Caki2 (cell line): ENCODE results near the gene PWP1. TPM values are rescaled to one million over a fixed set of nuclear protein-coding genes. Genes with fewer than 3 reads are reported as not detected.

Source experiments
- DNase-seq: peaks from one replicate; pipeline ENCODE4 v3.0.0-alpha.2; 2015; ENCODE audit warnings: low read depth
- in situ Hi-C: cut with HindIII; loops from 2 replicates; pipeline ENCODE4 v1.10.0; 2016; ENCODE audit warnings: low sequenced_read_pairs, low pct_unique_long_range_greater_than_20kb, mixed read lengths
- total RNA-seq: library from RNA; depleted of rRNA; stranded (reverse); fragments of >200 nt; shearing (Covaris generic); gene quantifications from 2 replicates; pipeline ENCODE4 v1.2.3, GENCODE V29; 2014; ENCODE audit warnings: low replicate concordance; rRNA removed

The PWP1 gene
- total RNA-seq = 10.4 and 41.4 TPM in 2 replicates

DNA sequence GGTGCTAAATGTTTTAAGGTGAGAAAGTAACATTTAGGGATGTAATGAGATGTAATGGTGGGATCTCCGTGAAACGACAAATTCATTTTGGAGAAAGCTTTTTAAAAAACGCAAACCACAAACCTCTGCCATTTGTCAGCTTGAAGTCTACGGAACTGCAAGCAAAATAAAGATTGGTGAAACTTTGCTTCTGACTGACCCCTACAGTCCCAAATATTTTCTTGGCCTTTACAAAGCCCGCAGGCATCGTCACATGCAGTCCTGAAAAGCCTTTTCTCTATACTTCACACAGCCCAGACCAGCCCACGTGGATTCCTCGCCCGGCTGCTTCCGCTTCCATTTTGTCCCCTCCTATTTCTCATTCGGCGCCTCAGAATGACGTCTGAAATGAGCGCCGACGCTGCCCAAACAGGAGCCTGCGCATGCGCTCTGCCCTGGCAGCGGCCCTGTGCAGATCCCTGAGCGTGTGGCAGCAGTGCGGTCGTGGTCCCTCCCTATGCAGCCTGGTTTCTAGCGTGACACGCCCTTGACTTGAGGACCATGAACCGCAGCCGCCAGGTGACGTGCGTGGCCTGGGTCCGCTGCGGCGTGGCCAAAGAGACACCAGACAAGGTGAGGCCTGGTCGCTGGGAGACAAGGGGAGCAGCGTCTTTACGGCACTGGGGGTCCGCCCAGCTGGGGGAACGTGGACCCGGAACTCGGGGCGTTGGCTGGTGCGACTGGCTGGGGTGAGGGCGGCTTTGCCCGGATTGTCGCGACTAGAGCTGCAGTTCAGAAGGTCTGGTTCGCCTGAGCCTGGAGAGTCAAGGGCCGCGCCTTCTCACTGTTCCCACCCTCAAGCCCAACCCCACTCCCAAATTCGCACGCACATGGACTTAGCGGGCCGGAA, at the start of gene PWP1:
Gene PWP1, plus strand, starts transcription at position 440 of the 889 bp plus-strand sequence. Its CDS starts 101 bp downstream, at position 541.
- in situ Hi-C loops = no loop called here
- DNase-seq = peak; percentile 90

DNA sequence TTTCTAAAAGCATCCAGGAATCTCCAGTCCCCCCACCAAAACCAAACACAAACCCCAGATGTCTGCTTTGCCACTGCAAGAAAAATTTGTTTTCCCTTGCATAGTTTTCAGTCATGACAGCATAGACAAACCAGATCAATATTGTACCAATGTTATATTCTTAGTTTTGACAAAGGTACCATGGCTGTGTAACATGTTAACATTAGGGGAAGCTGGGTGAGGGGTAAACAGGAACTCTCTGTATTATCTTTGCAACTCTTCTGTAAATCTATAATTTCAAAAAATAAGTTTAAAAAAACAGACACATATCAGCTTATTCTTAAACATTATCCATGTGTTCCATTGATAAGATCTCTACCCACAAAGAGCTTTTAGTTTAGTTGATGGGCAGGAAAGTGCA, 44.4 kb upstream of the PWP1 start:
- no peak for DNase-seq
- in situ Hi-C loops = no loop called here

DNA sequence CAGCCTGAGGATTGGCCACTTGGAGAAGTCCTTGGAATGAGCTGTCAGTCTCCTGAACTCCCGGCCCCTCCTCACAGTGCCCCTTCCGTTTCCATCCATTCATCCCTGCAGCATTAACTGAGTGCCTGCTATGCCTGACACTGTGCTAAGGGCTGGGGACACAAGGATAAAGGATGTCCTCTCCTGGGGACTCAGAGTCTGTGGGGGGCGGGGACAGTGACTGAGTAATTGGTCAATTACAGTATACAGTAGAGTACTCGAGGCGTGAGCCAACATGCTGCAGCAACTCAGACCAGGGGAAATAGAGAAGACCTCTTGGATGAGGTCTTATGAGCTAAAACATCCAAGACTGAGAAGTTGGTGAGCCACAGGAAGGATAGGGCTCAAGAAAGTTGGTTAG, 43.4 kb upstream of the PWP1 start:
- no peak for DNase-seq
- in situ Hi-C loops = no loop called here

DNA sequence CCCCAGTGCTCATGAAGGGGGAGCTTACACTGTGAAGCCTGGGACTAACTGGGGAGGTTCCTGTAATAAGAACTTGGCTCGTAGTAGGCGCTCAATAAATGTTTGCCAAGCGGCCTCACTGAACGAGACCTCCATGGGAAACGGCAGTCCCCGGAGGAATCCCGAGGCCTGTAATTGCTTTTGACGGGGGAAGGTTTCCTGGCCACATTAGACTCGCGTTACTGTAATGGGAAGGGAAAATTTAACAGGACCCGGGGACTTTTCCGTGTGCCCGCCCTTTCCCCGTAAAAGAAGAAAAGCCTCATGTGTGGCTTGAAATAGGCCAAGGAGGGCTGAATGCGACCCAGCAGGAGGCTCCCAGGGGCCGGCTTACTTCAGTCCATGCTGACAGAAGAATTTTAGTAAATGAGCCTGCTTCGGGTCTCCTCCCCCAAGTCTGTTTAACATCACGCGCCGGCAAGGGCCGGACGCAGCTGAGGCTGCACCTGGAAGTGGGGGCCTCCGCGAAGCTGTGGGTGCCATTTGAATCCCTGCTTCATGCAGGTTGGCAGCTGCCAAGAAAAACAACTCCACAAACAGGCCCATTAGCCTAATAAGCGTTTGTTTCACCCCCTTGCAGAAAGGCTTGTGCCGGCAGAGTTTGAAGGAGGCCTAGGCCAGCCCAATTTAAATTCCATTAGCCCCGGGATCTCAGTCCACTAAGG, 39.8 kb upstream of the PWP1 start:
- DNase-seq = no peak
- in situ Hi-C loops = no loop called here

DNA sequence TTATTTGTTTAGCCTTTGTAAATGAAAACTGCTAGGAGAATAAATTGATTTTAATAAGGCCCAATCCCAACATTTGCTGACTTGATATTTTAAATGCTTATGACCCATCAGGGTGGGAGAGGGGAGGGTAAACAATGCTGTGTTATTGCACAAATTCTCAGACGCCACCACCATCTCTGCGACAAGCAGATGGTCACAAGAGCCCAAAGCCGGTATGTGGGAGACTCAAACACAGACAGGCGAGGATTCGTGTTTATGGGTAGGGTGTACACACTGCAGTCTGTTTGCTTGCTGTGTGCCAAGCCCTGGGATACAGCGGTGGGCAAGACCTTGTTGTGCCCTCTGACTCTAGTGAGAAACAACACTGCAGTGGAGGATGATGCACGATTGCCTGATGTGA, 39.2 kb upstream of the PWP1 start:
- in situ Hi-C loops = no loop called here
- DNase-seq = no peak

DNA sequence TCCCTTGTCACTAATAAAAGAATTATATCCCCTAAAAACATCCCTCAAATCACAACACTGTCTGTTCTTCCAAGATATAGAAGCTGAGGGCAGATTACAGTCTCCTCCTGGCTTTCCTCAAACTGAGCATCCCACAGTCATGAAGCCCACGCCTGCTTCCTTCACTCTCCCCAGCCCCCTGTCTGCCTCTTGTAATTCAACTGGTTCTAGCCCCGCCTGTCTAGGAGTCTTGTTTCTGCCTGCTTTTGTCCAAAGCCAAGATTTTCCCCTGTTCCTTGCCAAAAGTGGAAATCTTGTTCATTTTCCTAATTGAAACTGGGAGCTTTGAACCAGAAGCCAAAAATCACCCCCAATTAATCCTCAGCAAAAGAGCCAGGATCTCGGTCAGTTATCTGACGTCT, 35.9 kb upstream of the PWP1 start:
- in situ Hi-C loops = no loop called here
- no peak for DNase-seq

DNA sequence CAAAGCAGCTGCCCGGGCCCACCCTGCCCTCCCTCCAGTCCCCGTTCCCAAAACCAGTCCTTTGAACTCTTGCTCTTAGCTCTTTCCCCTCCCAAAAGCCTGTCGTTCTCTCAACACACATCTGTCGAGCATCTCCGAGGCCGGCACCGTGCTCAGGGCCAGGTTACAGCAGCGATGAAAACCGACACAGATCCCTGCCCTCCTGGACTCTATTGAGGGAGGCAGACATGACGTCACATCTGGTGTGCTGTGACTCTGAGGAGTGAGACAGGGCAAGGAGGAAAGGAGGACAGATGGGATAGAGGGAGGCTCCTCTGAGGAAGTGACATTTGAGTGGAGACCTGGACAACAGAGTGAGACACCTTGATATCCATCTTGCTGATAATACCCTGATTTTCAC, 34.6 kb upstream of the PWP1 start:
- no peak for DNase-seq
- in situ Hi-C loops = no loop called here

DNA sequence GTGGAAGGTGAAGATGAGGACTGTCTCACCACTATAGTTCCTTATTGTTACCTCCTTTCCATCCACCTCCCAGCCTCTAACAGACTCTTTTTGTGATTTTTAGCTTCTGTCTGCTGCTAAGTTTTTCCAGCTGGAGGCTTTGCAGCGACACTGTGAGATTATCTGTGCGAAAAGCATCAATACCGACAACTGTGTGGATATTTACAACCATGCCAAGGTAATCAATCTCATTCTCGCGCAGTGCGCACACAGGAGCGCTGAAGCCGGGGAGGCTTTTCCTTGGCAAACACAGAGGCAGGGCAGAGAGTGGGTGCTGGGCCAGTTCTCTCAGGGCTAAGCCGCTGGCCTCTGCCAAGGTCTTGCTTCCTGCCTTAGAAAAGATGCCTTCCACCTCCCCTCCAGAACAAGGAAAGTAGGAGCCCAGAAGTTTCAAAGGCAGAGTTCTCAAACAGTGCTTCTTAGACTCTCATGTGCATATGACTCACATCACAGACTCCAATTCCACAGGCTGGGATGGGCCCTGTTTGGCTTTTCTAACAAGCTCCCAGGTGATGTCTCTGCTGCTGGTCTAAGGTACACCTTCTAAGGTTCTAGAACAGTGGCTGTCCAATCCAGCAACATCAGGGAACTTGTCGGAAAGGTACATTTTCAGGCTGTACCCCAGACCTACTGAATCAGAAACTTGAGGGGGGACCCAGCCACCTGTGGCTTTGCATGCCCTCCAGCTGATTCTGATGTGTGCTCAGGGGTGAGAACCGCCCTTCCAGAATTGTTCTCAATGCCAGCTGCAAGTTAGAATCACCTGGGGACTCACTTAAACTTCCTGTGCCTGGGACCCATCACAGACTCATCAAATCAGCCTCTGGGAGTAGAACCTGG, 33.8 kb upstream of the PWP1 start:
- in situ Hi-C loops = no loop called here
- DNase-seq = no peak

DNA sequence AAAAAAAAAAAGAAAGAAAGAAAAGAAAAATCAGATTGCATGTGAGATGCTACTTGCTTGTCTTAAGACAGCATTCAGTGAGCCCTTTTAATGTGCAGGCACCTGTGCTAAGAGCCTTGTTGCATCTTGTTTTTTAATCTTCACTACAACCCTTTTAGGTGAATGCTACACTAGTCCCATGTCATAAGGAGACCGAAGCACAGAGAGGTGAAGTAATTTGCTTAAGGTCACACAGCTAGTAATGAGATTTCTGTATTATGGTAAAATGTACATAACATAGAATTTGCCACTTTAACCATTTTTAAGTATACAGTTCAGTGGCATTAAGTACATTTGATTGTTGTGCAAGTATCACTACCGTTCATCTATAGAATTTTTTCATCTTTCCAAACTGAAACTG, 32.1 kb upstream of the PWP1 start:
- in situ Hi-C loops = no loop called here
- no peak for DNase-seq

DNA sequence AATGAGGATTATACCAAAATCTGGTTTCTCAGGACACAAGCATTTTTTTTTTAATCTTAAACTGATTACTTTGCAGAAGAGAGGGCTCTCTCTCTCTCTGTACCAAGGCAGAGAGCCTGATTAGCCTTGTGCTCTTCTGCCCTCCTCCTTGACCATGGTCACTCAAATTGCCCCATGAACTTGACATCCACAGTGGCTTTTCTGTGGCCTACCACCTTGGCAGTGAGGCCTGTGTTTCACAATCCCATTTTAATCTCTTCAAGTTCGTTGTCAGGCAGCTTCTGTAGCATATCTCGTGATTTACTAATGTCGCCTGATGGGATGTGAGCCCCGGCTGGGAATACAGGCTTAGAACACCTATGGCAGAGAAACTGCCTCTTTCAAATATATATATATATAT, 30.7 kb upstream of the PWP1 start:
- in situ Hi-C loops = no loop called here
- no peak for DNase-seq

DNA sequence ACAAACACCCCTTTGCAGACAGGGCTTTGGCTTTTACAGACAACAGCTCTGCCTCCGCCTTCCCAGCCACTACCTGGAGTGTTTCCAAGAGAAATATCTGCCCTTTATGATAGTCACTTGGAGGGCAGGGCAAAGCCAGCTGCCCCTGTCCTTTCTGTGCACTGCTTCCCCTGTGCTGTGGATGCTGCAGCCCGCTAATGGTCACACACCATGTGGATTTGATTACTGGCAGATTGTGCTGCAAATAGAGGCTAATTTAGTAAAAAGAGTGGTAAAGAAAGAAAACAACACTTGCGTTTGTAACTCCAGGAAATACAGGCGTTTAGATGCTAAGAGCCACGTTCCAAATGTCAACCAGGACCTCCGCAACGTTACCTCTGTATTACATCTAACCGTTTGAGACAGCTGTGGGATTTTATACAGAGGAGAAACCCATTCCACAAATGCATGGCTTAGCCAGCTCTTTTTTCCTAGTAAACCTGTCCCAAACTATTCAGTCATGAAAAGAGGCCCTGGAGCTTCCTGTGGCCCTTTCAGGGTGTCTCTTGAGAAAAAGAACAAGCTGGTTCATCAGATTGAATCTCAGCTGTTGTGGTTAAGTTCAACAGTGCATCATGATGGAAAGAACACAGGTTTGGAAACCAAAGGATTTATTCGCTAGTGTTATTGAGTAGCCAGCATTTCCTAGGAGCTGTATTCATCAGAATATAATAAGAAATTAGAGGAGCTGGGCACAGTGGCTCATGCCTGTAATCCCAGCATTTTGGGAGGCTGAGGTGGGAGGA, 30.1 kb upstream of the PWP1 start:
- DNase-seq = no peak
- in situ Hi-C loops = no loop called here

DNA sequence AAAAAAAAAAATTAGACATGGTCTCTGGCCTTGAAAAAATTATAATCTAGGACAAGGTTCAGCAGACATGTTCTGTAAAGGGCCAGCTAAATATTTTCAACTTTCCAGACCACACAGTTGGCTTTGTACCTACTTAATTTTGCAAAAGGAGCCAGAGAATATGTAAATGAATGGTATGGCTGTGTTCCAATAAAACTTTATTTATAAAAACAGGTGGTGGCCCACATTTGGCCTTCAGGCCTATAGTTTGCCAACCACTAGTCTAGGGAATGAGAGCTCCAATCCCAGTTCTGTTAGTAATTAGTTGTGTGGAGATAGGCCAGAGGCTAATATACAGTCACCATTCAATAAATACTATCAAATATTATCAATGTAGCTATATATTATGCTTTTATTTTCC, 29.3 kb upstream of the PWP1 start:
- in situ Hi-C loops = no loop called here
- no peak for DNase-seq

DNA sequence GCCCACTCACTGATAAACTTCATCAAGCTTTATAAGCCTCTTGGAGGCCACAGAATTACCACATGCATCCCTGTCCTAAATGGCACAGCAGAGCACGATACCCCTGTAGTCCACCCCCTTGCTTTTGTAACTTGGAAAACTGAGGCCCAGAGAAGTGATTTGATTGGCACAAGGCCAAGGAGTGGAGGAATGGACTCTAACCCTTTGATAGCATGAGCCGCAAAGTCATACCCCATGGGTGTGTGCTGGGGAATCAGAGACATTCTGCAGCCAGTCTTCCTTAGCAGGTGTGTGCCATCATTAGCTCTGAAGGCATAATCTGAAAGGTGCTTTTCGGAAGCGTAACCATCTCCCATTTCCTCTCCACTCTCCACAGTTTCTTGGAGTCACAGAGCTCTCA, 28.5 kb upstream of the PWP1 start:
- no peak for DNase-seq
- in situ Hi-C loops = no loop called here

DNA sequence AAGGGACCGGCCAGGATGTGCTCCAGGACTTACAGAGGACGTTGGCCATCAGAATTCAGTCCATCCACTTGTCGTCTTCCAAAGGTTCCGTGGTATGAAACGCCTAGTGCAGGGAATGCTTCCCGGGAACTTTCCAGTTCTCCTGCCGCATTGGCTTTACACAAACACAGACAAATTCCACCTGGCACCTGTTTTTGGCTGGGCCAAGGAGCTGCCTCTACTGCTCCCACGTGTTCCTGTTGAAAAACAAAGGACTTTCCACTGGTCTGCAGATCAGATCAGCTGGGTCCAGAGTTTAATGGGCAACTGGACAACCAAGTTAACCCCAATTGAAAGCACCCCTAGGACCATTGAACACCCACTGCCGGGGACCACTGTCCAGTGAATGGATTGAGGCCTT, 28.0 kb upstream of the PWP1 start:
- in situ Hi-C loops = no loop called here
- no peak for DNase-seq

DNA sequence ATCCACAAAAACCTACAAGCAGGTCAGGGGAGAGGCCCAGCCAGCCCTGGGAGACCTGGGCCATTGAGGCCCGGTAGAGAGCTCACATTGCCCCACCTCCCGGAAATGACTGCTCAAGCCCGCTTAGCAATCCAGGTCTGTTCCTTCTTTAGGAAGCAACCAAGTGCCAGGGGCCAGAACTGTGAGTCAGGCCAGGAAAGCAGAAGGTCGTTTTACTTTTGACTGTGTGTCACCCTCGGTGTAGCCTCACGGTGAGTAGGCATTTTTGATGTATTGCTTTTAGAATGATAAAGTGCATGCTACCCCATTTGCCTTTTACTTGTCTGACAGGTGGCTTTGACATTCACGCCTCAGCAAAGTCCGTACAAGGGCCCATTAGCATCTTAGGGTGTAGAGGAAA, 25.4 kb upstream of the PWP1 start:
- DNase-seq = peak; percentile 69
- in situ Hi-C loops = no loop called here

DNA sequence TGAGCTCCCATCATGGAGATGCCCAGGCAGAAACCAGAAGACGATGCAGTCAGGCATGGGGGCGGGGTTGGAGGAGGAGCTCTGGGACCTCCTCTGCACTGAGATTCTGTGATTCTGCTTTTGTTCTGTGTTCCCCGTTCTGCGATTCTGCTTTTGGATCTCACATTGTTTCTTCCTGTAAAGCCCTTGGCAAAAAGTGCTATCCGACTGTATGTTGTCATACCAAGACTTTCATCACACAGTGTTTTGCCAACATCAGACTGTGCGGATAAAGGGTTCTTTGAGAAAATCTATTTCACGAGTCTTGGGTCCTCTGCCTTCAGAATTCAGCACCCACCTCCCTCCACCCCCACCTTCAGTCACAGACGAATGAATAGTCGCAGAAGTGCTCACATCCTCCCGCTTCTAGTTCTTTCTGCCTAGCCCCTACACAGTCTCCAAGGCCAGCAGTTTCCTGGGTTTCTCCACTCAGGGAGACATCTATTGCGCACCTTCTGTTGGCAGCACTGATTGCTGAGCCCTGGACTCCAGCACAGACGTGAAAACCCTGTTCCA, 24.7 kb upstream of the PWP1 start:
- in situ Hi-C loops = no loop called here
- peak; percentile 34 for DNase-seq

DNA sequence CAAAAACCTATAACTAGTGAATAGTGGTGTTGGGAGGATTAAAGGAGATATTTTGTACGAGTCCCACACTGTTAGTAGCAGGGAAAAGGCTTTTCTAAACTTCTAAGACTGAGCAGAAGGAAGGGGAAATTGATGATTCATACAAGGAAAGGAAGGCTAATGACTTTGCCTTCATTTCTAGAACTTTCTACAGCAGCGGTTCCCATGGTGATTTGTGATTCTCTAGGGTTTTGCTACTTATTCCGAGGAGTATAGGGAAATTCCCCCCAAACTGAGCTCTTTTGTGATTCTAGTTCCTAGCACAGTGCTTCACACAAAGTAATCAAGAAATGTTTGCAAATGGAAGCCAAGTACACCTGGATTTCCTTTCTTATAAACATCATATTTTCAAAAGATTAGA, 23.8 kb upstream of the PWP1 start:
- in situ Hi-C loops = no loop called here
- no peak for DNase-seq

DNA sequence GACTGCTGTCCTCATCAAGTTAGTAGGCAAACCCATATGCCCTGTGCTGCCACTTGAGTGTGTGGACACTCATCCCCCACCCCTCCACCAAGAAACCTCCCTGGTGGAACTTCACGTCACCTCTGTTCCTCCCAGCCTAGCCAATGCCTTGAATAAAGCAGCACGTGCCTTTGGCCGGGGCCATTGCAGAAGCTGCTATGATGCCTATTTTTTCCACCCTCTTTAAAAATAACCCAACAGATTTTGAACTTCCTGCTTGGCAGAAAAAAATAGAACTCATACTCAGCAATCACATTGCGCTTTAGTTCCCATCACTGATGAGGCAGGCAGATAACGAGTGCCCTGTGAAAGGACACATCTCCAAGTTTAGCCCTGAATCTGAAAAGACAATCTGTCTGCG, 23.1 kb upstream of the PWP1 start:
- in situ Hi-C loops = no loop called here
- no peak for DNase-seq
